Glomerular visceral epithelial cell (primary cell): ENCODE measurements around the gene ZNF396.

ENCODE experiments used
- DNase-seq: peaks from one replicate; pipeline ENCODE4 v3.0.0-alpha.2; 2016; ENCODE audit errors: extremely low spot score

Gene ZNF396

GRCh38 chr18:35383136-35383535 lies 6.0 kb upstream of the ZNF396 start:
- DNase-seq, result no peak

DNA sequence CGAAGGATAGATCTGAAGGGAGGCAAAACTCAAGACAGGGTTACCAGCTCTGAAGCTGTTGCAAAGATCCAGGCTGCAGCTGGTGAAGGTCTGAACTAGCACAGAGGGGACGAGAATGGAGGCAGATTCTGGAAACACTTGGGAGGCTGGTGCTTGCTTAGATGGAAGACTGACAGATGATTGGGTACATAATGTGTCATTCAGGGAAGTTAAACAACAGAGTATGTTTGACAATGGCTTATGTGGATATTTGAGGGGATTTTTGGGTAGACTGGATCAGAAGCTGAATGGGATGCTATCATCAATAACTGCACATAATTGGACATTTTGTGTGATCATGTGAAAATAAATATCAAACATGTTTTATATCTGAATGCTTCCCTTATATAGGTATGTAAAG lies 2.3 kb upstream of the ZNF396 start:
- DNase-seq, result no peak

DNA sequence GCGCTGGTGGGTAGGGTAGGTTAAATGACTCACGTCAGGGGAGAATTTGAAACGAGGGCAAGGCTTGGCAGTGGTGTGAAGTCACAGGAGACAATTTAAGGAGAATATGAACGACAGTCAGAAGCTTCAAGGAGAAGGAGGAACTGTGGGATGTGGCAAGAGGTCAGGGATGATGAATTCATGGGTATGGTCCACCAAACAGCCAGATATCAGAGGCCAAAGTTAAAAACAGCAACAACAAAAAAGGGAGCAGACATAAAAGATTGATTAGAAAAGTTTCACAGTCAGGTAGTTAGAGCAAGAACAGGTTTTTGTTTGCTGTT lies 1.4 kb upstream of the ZNF396 start:
- no peak for DNase-seq

- no peak for DNase-seq
These were observed 887 bp upstream of the ZNF396 start for GRCh38 chr18:35377875-35378573.

DNA sequence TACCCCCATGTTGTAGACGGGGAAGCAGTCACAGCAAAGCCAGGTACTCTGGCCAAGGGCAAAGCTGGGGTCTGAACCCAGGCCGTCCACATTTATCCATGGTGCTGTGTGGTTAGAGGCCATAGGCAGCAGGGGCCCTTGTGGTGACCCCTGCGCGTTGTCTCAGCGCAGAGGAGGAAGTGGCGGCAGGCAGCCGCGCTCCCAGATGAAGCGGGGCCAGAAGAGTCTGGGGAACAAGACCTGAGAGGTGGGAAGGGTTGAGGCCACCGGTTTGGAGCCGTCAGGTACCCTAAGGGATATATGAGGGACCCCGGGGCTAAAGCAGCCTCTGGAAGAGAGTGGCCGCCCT lies 770 bp downstream of the ZNF396 start:
- DNase-seq, result no peak

GRCh38 chr18:35374708-35375107 lies 2.4 kb downstream of the ZNF396 start:
- DNase-seq, result no peak

GRCh38 chr18:35371412-35372195 lies 5.5 kb downstream of the ZNF396 start:
- DNase-seq, result no peak

GRCh38 chr18:35369126-35369525 lies 8.0 kb downstream of the ZNF396 start:
- DNase-seq, result no peak

DNA sequence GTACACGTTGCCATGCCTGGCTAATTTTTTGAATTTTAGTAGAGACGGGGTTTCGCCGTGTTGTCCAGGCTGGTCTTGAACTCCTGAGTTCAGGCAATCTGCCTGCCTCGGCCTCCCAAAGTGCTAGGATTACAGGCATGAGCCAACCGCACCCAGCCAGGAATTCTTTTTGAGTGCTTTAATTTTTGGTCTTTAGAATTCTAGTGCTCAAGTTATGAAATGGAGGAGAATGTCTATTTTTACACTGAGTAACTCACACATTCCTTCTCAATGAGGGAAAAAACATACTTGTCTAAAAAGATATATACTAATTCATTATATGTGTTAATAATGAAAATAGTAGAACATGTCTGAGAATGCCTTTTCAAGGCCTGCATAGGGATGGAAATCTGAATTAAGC lies 8.5 kb downstream of the ZNF396 start:
- DNase-seq, result no peak

- DNase-seq, result no peak
These were observed 14.6 kb downstream of the ZNF396 start for GRCh38 chr18:35362531-35362930.

GRCh38 chr18:35361570-35362321 lies 15.4 kb downstream of the ZNF396 start:
- DNase-seq, result no peak

DNA sequence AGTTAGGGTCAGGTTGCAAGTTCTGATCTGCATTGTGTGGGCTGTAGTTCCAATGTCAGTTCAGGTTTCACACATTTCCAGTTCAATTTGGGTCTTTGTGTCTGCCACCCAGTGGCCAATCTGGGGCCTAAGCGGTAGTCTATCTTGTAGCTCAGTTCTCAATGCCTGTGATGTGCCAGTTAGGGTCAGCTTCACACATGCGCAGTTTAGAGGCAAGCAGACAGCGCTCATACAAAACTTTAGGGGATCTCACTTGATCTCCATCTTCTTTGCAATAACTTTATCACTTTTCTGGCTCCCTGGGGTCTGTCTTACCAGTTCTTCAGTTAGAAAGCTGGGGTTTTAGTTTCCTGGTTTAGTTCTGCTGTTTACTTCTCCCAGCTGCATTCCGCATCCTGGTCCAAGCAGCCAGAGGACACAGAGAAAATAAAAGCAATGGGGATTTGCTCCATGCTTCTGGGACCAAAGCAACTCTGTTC lies 22.0 kb downstream of the ZNF396 start:
- DNase-seq, result peak; percentile 53

DNA sequence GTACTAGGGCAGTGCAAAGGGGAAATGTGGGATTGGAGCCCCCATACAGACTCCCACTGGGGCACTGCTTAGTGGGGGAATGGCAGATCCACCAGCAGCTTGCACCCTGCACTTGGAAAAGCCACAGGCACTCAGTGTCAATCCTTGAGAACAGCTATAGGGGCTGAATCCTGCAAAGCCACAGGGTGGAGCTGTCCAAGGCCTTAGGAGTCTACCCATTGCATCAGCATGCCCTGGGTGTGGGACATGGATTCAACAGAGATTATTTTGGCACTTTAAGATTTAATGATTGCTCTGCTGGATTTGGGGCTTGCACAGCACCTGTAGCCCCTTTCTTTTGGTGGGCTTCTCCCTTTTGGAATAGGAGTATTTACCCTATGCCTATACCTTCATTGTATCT lies 24.4 kb downstream of the ZNF396 start:
- no peak for DNase-seq

DNA sequence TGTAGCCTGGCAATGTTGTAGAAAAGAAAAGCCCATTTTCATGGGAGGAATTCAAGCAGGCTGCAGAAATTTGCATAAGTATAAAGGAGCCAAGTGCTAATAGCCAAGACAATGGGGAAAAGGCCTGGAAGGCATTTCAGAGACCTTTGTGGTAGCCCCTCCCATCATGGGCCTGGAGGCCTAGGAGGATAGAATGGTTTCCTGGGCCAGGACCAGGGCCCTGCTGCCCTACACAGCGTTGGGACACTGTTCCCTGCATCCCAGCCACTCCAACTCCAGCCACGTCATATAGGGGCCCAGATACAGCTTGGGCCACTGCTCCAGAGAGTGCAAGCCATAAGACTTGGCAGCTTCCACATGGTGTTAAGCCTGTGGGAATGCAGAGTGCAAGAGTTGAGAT lies 24.9 kb downstream of the ZNF396 start:
- DNase-seq, result no peak

GRCh38 chr18:35348001-35348400 lies 29.1 kb downstream of the ZNF396 start:
- no peak for DNase-seq

DNA sequence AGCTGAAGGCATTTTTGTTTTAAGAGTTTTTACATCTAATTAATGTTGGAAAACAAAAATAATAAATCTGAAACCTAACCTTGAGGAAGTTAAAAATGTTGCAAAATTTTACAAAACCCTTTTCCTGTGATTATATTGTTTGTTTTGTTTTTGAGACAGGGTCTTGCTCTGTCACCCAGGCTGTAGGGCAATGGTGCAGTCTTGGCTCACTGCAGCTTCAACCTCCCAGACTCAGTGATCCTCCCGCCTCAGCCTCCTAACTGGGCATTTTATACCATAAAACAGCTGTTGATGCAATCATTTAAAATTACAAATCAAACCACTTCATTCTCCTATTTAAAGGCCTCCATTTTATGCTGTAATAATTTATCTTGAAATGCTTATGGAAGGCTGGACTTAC lies 31.2 kb downstream of the ZNF396 start:
- DNase-seq, result no peak

DNA sequence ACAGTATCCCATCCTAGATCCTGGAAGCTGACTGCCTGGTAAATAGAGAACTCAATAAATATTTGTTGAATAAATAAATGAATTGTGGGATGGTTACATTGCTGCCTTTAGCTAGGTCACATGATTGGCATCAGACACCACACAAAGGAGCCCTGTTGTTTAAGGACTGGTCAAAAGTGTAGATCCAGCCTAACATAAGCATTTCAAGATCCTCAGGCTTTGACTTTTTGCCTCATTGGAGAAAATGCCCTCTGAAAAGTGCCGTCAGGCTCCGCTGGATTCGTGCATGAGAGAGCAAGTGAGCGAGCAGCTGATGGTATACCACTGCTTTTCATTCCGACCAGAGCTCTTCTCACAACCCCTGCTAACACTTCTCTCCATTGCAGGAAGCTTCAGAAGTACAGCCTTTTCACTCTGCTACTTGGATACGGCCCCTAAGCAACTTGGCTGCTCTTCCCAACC lies 31.6 kb downstream of the ZNF396 start:
- DNase-seq, result peak; percentile 24

DNA sequence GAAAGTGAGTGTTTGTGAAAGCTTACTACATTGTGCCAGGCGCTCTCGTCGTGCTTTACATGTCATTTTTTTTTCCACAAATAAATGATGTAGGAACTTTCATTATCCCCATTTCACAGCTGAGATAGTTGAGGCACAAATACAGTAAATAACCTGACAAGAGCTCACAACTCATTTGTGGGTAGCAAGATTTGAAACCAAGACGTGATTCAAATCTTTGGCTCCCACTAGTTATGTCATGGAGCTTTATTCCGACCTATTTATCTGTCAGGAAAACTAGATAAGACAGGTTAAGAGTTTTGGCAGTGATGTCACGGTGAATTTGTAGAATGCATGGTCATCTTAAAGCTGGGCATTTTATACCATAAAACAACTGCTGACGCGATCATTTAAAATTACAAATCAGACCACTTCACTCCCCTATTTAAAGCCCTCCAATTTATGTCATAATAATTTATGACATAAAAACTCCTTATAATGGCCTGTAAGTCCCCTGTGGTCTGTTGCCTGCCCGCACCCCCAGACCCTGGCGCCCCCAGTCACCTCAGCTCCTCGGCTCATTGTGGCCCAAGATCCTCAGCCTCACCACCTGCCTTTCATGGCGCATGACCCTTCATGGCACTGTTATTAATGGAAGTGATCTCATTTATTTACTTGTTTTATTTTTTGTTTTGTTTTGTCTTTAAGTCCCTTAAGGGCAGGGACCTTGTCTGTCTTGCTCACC lies 32.2 kb downstream of the ZNF396 start:
- no peak for DNase-seq

GRCh38 chr18:35343936-35344735 lies 33.0 kb downstream of the ZNF396 start, which contains the start of gene ZNF24:
ZNF24 (minus strand) TSS chr18:35344420; CDS start chr18:35340650, 3,770 bp downstream.
- peak; percentile 94 for DNase-seq

- DNase-seq, result no peak
These were observed 33.6 kb downstream of the ZNF396 start for GRCh38 chr18:35343488-35343935.

GRCh38 chr18:35337286-35337685 lies 39.9 kb downstream of the ZNF396 start:
- no peak for DNase-seq
